Natural killer cell (primary cell): ENCODE measurements around the gene RYR1. TPM values are rescaled to one million over a fixed set of nuclear protein-coding genes. Genes with fewer than 3 reads are reported as not detected.

Source experiments
- ATAC-seq, 3 donors: fragments of 150-1000 bp in 2 of 3; fragments of 200-7000 bp in 1 of 3; cut with Tn5 transposase; 1 replicate in 1 of 3; 2 replicates in 2 of 3; pipeline ENCODE4 v1.10.0; 2021; ENCODE audit warnings: mild to moderate bottlenecking in 2 of 3, moderate library complexity in 2 of 3
- DNase-seq, 2 donors: peaks; one replicate each; pipeline versions ENCODE4 v3.0.0 to v3.0.0-alpha.2; 2013 to 2021; ENCODE audit warnings: mixed read lengths in 1 of 2
- H3K27ac ChIP-seq: one replicate; pipeline ENCODE4 v1.5.1; 2013; ENCODE audit warnings: mild to moderate bottlenecking, low read length
- H3K27me3 ChIP-seq: one replicate; pipeline ENCODE4 v1.6.1; 2013; ENCODE audit warnings: low read length; ENCODE audit not compliant: control insufficient read depth, insufficient read depth
- H3K36me3 ChIP-seq: one replicate; pipeline ENCODE4 v1.6.1; 2013; ENCODE audit warnings: low read length; ENCODE audit not compliant: control insufficient read depth, insufficient read depth
- H3K4me1 ChIP-seq: one replicate; pipeline ENCODE4 v1.6.1; 2013; ENCODE audit warnings: low read length; ENCODE audit not compliant: control insufficient read depth, insufficient read depth
- H3K4me3 ChIP-seq: one replicate; pipeline ENCODE4 v1.5.1; 2013; ENCODE audit warnings: low read length
- H3K9me3 ChIP-seq: one replicate; pipeline ENCODE4 v1.6.1; 2013; ENCODE audit warnings: low read length; ENCODE audit not compliant: control insufficient read depth, insufficient read depth
- H3K27ac Mint-ChIP-seq, 2 donors: one replicate each; pipeline ENCODE4 v1.8.0; 2022; ENCODE audit warnings: mild to moderate bottlenecking in 2 of 2, mixed read lengths in 2 of 2, moderate library complexity in 1 of 2
- H3K27me3 Mint-ChIP-seq, 2 donors: one replicate each; pipeline ENCODE4 v1.8.0; 2022; ENCODE audit warnings: low read depth in 2 of 2, mixed read lengths in 2 of 2
- H3K36me3 Mint-ChIP-seq: one replicate; pipeline ENCODE4 v1.8.0; 2022; ENCODE audit warnings: mixed read lengths
- H3K4me1 Mint-ChIP-seq, 2 donors: one replicate each; pipeline ENCODE4 v1.8.0; 2022; ENCODE audit warnings: mixed read lengths in 2 of 2
- H3K4me3 Mint-ChIP-seq: one replicate; pipeline ENCODE4 v1.8.0; 2022; ENCODE audit warnings: mild to moderate bottlenecking, moderate library complexity, mixed read lengths
- H3K9me3 Mint-ChIP-seq, 2 donors: one replicate each; pipeline ENCODE4 v1.8.0; 2022; ENCODE audit warnings: mixed read lengths in 2 of 2
- WGBS: methylation state at CpG from one replicate; pipeline ENCODE4 v1.1.7; 2013; ENCODE audit warnings: missing lambda C conversion rate; ENCODE audit not compliant: insufficient coverage; 5-methylcytosine and 5-hydroxymethylcytosine counted together
- intact Hi-C: fragments of 100-400 bp; cut with micrococcal nuclease; formaldehyde crosslinking; loops from one replicate; pipeline ENCODE4 v1.14.2; 2022
- total RNA-seq, 4 donors: library from RNA; stranded (reverse); fragments of 120-200 nt in 1 of 4; gene quantifications; one replicate each; pipeline versions ENCODE4 v1.2.3 to v1.2.4, GENCODE V29; 2013 to 2022
- TF ChIP-seq, protein P1 (sequence below): fragments of 200-600 bp; IDR thresholded peaks from one replicate; pipeline ENCODE4 v1.8.0; 2022; ENCODE audit warnings: antibody characterized with exemption

Gene RYR1
- total RNA-seq, 3 donors from 2014 or later (not counting 1 experiment from before 2014, with no cell fraction given) = 0.05 to 1.0 (median 0.65) TPM

DNA sequence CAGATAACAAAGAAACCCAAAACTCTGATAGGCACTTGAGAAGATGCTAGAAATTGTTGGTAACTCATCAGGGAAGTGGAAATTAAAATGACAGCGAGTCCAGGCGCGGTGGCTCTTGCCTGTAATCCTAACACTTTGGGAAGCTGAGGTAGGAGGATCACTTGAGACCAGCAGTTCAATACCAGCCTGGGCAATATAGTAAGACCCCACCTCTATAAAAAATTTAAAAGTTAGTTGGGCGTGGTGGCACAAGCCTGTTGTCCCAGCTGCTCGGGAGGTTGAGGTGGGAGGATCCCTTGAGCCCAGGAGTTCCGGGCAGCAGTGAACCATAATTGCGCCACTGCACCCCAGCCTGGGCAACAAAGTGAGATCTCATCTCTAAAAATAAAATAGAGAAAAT is 2.6 kb upstream of the RYR1 start:
- H3K36me3 ChIP-seq = no peaks in the 10 kb centered on the region
- Mint-ChIP-seq H3K27ac (no peak overlapping the region), H3K27me3 (peaks cover 13 to 16% of the 10 kb centered on the region in 2 donors), H3K4me1 (peaks cover 11 to 20% of the 10 kb centered on the region in 2 donors), H3K4me3 (no peak overlapping the region), H3K36me3 (no peaks in the 10 kb centered on the region), H3K9me3 (no peaks in the 10 kb centered on the region)
- 91% methylated on average over 6 of the region's 7 CpGs for WGBS
- H3K9me3 ChIP-seq = no peaks in the 10 kb centered on the region
- DNase-seq = no peak
- TF ChIP-seq, protein P1, sequence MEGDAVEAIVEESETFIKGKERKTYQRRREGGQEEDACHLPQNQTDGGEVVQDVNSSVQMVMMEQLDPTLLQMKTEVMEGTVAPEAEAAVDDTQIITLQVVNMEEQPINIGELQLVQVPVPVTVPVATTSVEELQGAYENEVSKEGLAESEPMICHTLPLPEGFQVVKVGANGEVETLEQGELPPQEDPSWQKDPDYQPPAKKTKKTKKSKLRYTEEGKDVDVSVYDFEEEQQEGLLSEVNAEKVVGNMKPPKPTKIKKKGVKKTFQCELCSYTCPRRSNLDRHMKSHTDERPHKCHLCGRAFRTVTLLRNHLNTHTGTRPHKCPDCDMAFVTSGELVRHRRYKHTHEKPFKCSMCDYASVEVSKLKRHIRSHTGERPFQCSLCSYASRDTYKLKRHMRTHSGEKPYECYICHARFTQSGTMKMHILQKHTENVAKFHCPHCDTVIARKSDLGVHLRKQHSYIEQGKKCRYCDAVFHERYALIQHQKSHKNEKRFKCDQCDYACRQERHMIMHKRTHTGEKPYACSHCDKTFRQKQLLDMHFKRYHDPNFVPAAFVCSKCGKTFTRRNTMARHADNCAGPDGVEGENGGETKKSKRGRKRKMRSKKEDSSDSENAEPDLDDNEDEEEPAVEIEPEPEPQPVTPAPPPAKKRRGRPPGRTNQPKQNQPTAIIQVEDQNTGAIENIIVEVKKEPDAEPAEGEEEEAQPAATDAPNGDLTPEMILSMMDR = no peak
- peaks cover 14% of the 10 kb centered on the region for H3K27me3 ChIP-seq
- intact Hi-C loops = no loop called here
- peaks cover 10% of the 10 kb centered on the region for H3K4me1 ChIP-seq
- H3K4me3 ChIP-seq = no peak overlapping the region
- H3K27ac ChIP-seq = no peak overlapping the region
- ATAC-seq = no peak

DNA sequence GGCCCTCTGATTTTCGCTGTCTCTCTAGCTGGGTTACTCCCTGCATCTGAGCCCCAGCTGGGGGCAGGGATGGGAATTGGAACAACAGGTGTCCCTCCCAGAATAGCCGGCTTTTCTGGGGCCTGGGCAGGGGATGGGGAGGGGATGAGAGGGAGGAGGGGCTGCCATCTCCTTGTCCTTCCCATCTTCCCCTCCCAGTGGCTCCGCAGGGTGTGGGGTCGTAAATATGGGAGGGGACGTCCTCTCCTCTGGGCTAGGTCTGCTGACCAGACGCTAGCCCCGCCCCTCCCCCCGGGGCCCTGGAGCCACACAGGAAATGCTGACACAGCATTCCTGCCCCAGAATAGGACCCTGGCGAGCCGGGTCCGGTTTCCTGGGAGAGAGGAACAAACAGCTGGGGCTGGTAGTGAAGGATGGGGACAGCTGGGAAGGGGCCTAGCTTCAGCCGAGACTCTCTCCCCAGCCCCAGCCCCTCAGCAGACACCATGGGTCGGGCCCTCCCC is 1.1 kb downstream of the RYR1 start:
- Mint-ChIP-seq H3K27me3 (peaks cover 9 to 12% of the 10 kb centered on the region in 2 donors), H3K4me1 (peaks cover 6 to 14% of the 10 kb centered on the region in 2 donors), H3K36me3 (no peaks in the 10 kb centered on the region), H3K9me3 (no peaks in the 10 kb centered on the region), H3K4me3 (no peak overlapping the region), H3K27ac (no peak overlapping the region)
- TF ChIP-seq, protein P1 = no peak
- DNase-seq = no peak
- H3K4me3 ChIP-seq = no peak overlapping the region
- H3K4me1 ChIP-seq = peaks cover 6% of the 10 kb centered on the region
- intact Hi-C loops = no loop called here
- no peaks in the 10 kb centered on the region for H3K36me3 ChIP-seq
- WGBS = 47% methylated on average over 9 of the region's 13 CpGs
- ATAC-seq = no peak
- no peaks in the 10 kb centered on the region for H3K9me3 ChIP-seq
- peaks cover 14% of the 10 kb centered on the region for H3K27me3 ChIP-seq
- H3K27ac ChIP-seq = no peak overlapping the region

DNA sequence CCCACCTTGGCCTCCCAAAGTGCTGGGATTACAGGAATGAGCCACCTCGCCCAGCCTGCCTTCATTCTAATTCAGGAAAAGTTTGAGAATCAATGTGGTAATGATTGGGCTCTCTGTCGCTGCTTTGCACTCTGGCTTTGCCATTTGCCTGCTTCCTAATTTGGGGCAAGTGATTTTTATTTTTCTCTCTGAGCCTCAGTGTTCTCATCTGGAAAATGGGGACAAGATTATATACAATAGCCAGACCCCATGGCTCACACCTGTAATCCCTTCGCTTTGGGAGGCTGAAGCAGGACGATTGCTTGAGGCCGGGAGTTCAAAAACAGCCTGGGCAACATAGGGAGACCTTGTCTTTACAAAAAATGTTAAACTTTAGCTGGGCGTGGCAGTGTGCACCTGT is 3.8 kb downstream of the RYR1 start:
- peaks cover 6% of the 10 kb centered on the region for H3K4me1 ChIP-seq
- H3K4me3 ChIP-seq = no peak overlapping the region
- TF ChIP-seq, protein P1 = no peak
- no peak for ATAC-seq
- H3K27me3 ChIP-seq = peaks cover 14% of the 10 kb centered on the region
- Mint-ChIP-seq H3K27ac (no peak overlapping the region), H3K36me3 (no peaks in the 10 kb centered on the region), H3K4me1 (peaks cover 6 to 19% of the 10 kb centered on the region in 2 donors), H3K4me3 (no peak overlapping the region), H3K9me3 (no peaks in the 10 kb centered on the region), H3K27me3 (peaks cover 9 to 10% of the 10 kb centered on the region in 2 donors)
- H3K27ac ChIP-seq = no peak overlapping the region
- H3K9me3 ChIP-seq = no peaks in the 10 kb centered on the region
- no peak for DNase-seq
- H3K36me3 ChIP-seq = no peaks in the 10 kb centered on the region
- 88% methylated on average over 6 of the region's 6 CpGs for WGBS
- intact Hi-C loops = no loop called here

DNA sequence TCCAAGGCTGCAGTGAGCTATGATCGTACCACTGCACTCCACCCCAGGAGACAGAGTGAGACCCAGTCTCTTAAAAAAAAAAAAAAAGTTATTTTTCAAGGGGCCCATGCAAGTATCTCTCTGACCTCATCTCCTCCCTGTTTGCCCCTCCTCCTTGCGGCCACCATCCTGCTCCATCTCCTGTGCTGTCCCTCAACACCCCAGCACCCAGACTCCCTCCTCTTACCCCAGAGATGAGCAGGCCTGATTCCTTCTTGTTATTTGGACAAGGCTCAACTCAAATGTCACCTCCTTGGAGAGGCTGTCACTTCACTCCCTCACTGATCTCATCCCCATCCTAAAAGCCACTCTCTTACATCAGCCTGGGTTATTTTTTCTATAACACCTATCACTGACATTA is 4.4 kb downstream of the RYR1 start:
- intact Hi-C loops = no loop called here

More for the DNA sequence above, 4.4 kb downstream of the RYR1 start:
- no peak overlapping the region for H3K4me3 ChIP-seq
- H3K9me3 ChIP-seq = no peaks in the 10 kb centered on the region
- peaks cover 6% of the 10 kb centered on the region for H3K4me1 ChIP-seq
- Mint-ChIP-seq H3K9me3 (no peaks in the 10 kb centered on the region), H3K27me3 (peaks cover 9 to 10% of the 10 kb centered on the region in 2 donors), H3K36me3 (no peaks in the 10 kb centered on the region), H3K4me1 (peaks cover 6 to 19% of the 10 kb centered on the region in 2 donors), H3K4me3 (no peak overlapping the region), H3K27ac (no peak overlapping the region)
- 94% methylated on average over 2 of the region's 2 CpGs for WGBS
- peaks cover 14% of the 10 kb centered on the region for H3K27me3 ChIP-seq
- ATAC-seq (no peak), DNase-seq (no peak)
- no peaks in the 10 kb centered on the region for H3K36me3 ChIP-seq
- TF ChIP-seq, protein P1 = no peak
- no peak overlapping the region for H3K27ac ChIP-seq
